Neural cell (in vitro differentiated cells): Measurements from ENCODE around the gene ZNF90. TPM values are rescaled to one million over a fixed set of nuclear protein-coding genes. Genes with fewer than 3 reads are reported as not detected.

Experiments
- H2AFZ ChIP-seq: fragments of 200-600, 300-800 bp; sonication (generic), shearing (Covaris generic); 2 replicates; pipeline ENCODE4 v1.6.0; 2014; ENCODE audit warnings: low read depth, mild to moderate bottlenecking, antibody characterized with exemption, low read length, moderate library complexity
- H3F3A ChIP-seq: fragments of 200-600 bp; shearing (Covaris generic); 2 replicates; pipeline ENCODE4 v1.6.1; 2016; ENCODE audit warnings: mild to moderate bottlenecking, moderate library complexity, mixed read lengths, antibody characterized with exemption, low read length; ENCODE audit not compliant: insufficient read depth, poor library complexity, severe bottlenecking
- H3K27ac ChIP-seq: fragments of 200-600, 300-800 bp; sonication (generic), shearing (Covaris generic); 2 replicates; pipeline ENCODE4 v1.5.1; 2014; ENCODE audit warnings: mild to moderate bottlenecking, low read length, moderate library complexity
- H3K27me3 ChIP-seq: fragments of 300-800, 200-600 bp; sonication (generic), shearing (Covaris generic); 2 replicates; pipeline ENCODE4 v1.6.0; 2014; ENCODE audit warnings: mild to moderate bottlenecking, low read depth, low read length, moderate library complexity; ENCODE audit not compliant: insufficient read depth
- H3K36me3 ChIP-seq: fragments of 300-800, 200-600 bp; sonication (generic), shearing (Covaris generic); 2 replicates; pipeline ENCODE4 v1.5.1; 2014; ENCODE audit warnings: mild to moderate bottlenecking, antibody characterized with exemption, low read length, moderate library complexity; ENCODE audit not compliant: insufficient read depth
- H3K4me2 ChIP-seq: fragments of 300-800, 200-600 bp; sonication (generic), shearing (Covaris generic); 2 replicates; pipeline ENCODE4 v1.6.0; 2014; ENCODE audit warnings: mild to moderate bottlenecking, low read length
- H3K4me3 ChIP-seq: fragments of 300-800, 200-600 bp; sonication (generic), shearing (Covaris generic); 2 replicates; pipeline ENCODE4 v1.5.1; 2014; ENCODE audit warnings: mild to moderate bottlenecking, low read length, moderate library complexity
- H3K79me2 ChIP-seq: fragments of 200-600 bp; shearing (Covaris generic); replicated peaks from 2 replicates; pipeline ENCODE4 v1.6.0; 2014; ENCODE audit warnings: mild to moderate bottlenecking, low read length, moderate library complexity; ENCODE audit not compliant: insufficient read depth
- H3K9ac ChIP-seq: fragments of 300-800, 200-600 bp; sonication (generic), shearing (Covaris generic); 2 replicates; pipeline ENCODE4 v1.6.1; 2016; ENCODE audit warnings: mild to moderate bottlenecking, low read length, mixed read lengths
- H3K9me2 ChIP-seq: fragments of 200-600 bp; shearing (Covaris generic); 2 replicates; pipeline ENCODE4 v1.6.1; 2016; ENCODE audit warnings: mild to moderate bottlenecking, low read length, mixed read lengths; ENCODE audit not compliant: insufficient read depth
- H3K9me3 ChIP-seq: fragments of 200-600, 300-800 bp; sonication (generic), shearing (Covaris generic); 2 replicates; pipeline ENCODE4 v1.6.1; 2016; ENCODE audit warnings: mild to moderate bottlenecking, mixed run types, low read length, moderate library complexity, mixed read lengths
- H4K20me1 ChIP-seq: fragments of 200-600 bp; shearing (Covaris generic); 2 replicates; pipeline ENCODE4 v1.6.1; 2016; ENCODE audit warnings: mild to moderate bottlenecking, mixed run types; ENCODE audit not compliant: insufficient read depth
- CTCF ChIP-seq: fragments of 450-650 bp; IDR thresholded peaks from 2 replicates; pipeline ENCODE4 v1.5.1; 2014; ENCODE audit warnings: antibody characterized with exemption, mild to moderate bottlenecking, moderate library complexity; ENCODE audit not compliant: poor library complexity, severe bottlenecking
- EP300 ChIP-seq: fragments of 450-650 bp; conservative IDR thresholded peaks from 2 replicates; pipeline ENCODE4 v1.6.1; 2014; ENCODE audit warnings: antibody characterized with exemption, mild to moderate bottlenecking, moderate library complexity; ENCODE audit not compliant: poor library complexity, severe bottlenecking
- EZH2 ChIP-seq: fragments of 200-600, 300-800 bp; shearing (Covaris generic), sonication (generic); IDR thresholded peaks from 2 replicates; pipeline ENCODE4 v1.6.1; 2014; ENCODE audit warnings: antibody characterized with exemption, low read length, borderline replicate concordance, mild to moderate bottlenecking; ENCODE audit not compliant: insufficient read depth, poor library complexity, severe bottlenecking
- MXI1 ChIP-seq: fragments of 450-650 bp; conservative IDR thresholded peaks from 2 replicates; pipeline ENCODE4 v1.6.1; 2014; ENCODE audit warnings: antibody characterized with exemption, mild to moderate bottlenecking; ENCODE audit not compliant: poor library complexity, severe bottlenecking
- RAD21 ChIP-seq: fragments of 450-650 bp; conservative IDR thresholded peaks from 2 replicates; pipeline ENCODE4 v1.6.1; 2014; ENCODE audit warnings: antibody characterized with exemption, mild to moderate bottlenecking, moderate library complexity
- SMC3 ChIP-seq: fragments of 450-650 bp; conservative IDR thresholded peaks from 2 replicates; pipeline ENCODE4 v1.6.1; 2014; ENCODE audit warnings: antibody characterized with exemption, mild to moderate bottlenecking, moderate library complexity; ENCODE audit not compliant: poor library complexity
- TAF1 ChIP-seq: IDR thresholded peaks from 2 replicates; pipeline ENCODE4 v1.6.1; 2012; ENCODE audit warnings: low read depth
- polyA plus RNA-seq: library from polyadenylated mRNA; depleted of rRNA; stranded (reverse); fragments of >200 nt; gene quantifications from 2 replicates; pipeline ENCODE4 v1.2.3, GENCODE V29; 2014
- TF ChIP-seq, protein P1 (sequence below): IDR thresholded peaks from 2 replicates; pipeline ENCODE4 v1.6.1; 2012; ENCODE audit warnings: borderline replicate concordance

Gene ZNF90
- polyA plus RNA-seq, 1 donor from 2014 or later = 0.37 TPM

DNA sequence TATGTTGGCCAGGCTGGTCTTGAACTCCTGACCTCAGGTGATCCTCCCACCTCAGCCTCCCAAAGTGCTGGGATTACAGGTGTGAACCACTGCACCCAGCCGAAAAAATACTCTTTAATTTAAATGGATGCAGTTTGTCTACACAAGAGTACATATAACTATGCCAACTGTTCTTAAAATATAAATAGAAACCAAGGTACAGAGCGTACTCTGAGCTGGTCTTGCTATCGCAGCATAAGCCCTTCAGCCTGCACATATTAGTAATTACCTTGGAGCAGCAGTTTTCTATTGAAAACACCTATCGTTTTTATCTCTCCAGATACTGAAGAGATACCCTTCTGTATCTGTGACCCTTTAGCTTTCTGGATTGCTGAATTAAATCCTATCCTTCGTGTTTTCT is 41.9 kb upstream of the ZNF90 start:
- H3K79me2 ChIP-seq = peaks cover 38% of the 10 kb centered on the region
- H4K20me1 ChIP-seq = no peaks in the 10 kb centered on the region
- no peak overlapping the region for H3K4me2 ChIP-seq
- H3K27me3 ChIP-seq = no peaks in the 10 kb centered on the region
- no peaks in the 10 kb centered on the region for H3K9me2 ChIP-seq
- H3K4me3 ChIP-seq = no peak overlapping the region
- no peak overlapping the region for H2AFZ ChIP-seq
- H3K9ac ChIP-seq = no peak overlapping the region
- H3K27ac ChIP-seq = no peak overlapping the region
- no peaks in the 10 kb centered on the region for H3F3A ChIP-seq
- TF ChIP-seq RAD21 (no peak), EZH2 (no peak), EP300 (no peak), CTCF (no peak), TAF1 (no peak), SMC3 (no peak)
- TF ChIP-seq, protein P1, sequence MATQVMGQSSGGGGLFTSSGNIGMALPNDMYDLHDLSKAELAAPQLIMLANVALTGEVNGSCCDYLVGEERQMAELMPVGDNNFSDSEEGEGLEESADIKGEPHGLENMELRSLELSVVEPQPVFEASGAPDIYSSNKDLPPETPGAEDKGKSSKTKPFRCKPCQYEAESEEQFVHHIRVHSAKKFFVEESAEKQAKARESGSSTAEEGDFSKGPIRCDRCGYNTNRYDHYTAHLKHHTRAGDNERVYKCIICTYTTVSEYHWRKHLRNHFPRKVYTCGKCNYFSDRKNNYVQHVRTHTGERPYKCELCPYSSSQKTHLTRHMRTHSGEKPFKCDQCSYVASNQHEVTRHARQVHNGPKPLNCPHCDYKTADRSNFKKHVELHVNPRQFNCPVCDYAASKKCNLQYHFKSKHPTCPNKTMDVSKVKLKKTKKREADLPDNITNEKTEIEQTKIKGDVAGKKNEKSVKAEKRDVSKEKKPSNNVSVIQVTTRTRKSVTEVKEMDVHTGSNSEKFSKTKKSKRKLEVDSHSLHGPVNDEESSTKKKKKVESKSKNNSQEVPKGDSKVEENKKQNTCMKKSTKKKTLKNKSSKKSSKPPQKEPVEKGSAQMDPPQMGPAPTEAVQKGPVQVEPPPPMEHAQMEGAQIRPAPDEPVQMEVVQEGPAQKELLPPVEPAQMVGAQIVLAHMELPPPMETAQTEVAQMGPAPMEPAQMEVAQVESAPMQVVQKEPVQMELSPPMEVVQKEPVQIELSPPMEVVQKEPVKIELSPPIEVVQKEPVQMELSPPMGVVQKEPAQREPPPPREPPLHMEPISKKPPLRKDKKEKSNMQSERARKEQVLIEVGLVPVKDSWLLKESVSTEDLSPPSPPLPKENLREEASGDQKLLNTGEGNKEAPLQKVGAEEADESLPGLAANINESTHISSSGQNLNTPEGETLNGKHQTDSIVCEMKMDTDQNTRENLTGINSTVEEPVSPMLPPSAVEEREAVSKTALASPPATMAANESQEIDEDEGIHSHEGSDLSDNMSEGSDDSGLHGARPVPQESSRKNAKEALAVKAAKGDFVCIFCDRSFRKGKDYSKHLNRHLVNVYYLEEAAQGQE = no peak
- H3K9me3 ChIP-seq = no peaks in the 10 kb centered on the region
- peaks cover 15% of the 10 kb centered on the region for H3K36me3 ChIP-seq

DNA sequence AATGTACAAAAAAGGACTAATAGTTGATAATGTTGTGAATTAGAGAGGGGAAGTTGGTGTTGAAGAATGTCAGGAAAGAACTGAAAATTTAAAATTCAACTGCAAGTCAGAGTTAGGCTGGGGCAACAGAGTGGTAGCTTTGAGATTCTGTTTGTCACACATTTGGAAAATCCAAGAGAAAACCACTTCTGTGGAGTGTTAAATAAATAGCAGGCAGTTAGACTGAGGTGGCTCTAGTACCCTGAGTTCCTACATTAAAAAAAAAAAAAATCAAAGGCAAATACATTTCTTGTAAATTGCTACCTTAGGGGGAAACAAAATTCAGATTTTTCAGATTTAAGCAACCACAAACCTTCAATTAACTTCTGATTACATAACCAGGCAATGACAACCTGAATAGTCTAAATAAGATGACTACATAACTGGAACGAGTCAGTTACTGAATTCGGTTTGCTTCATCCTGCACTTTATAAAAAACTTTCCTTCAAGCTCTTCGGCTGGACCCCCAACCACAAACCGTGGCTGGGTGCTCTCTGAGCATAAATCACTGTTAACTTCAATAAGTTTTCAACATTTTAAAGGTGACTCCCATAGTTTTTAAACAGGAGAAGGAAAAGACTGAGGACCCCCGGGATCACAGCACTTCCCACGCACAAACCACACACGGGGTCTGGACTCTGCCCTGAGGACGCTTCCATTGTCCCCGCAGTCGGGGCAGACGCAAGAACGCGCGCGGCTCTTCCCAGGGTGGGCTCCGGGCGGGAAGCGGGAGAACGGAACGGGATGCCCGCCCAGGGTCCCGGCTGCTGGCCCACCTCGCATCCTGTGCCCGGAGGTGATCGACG is 39.2 kb upstream of the ZNF90 start:
- H3K9ac ChIP-seq = peak overlapping the region; percentile 87
- peak overlapping the region; percentile 93 for H3K4me2 ChIP-seq
- peaks cover 35% of the 10 kb centered on the region for H3K79me2 ChIP-seq
- no peaks in the 10 kb centered on the region for H3K27me3 ChIP-seq
- TF ChIP-seq MXI1 (no peak), SMC3 (no peak)
- TF ChIP-seq, protein P1 = no peak
- H3K4me3 ChIP-seq = peak overlapping the region; percentile 96
- no peaks in the 10 kb centered on the region for H3K9me2 ChIP-seq
- no peaks in the 10 kb centered on the region for H3K9me3 ChIP-seq
- peak overlapping the region; percentile 91 for H3K27ac ChIP-seq
- H2AFZ ChIP-seq = peak overlapping the region; percentile 84
- peaks cover 6% of the 10 kb centered on the region for H3K36me3 ChIP-seq
- no peaks in the 10 kb centered on the region for H3F3A ChIP-seq
- H4K20me1 ChIP-seq = no peaks in the 10 kb centered on the region
